ENCODE data around the gene LY6G6C. TPM values are rescaled to one million over a fixed set of nuclear protein-coding genes. Genes with fewer than 3 reads are reported as not detected.

Gene LY6G6C
- total RNA-seq, 1 donor from 2014 or later = 0.66 TPM

GRCh38 chr6:31713991-31714684 lies 7.4 kb downstream of the LY6G6C start:
- peak overlapping the region; percentile 31 for H3K27ac Mint-ChIP-seq (ENCODE audit: unreplicated experiment)
- DNase-seq (ENCODE audit: low read depth) (no peak), FAIRE-seq (no peak)
- no peak overlapping the region for H3K27ac ChIP-seq (ENCODE audit: low read depth, low read length)
- TF ChIP-seq EZH2 (IDR thresholded peaks at IDR 0.05; ENCODE audit: insufficient read depth, low read length) = no peak
- no peak for TF ChIP-seq CTCF (IDR thresholded peaks at IDR 0.05; ENCODE audit: insufficient read depth, low read depth, low read length)
- H2AFZ ChIP-seq (ENCODE audit: low read depth, low read length) = no peak overlapping the region
- H3K9me3 Mint-ChIP-seq (ENCODE audit: unreplicated experiment) = peaks cover 2% of the 10 kb centered on the region
- no peaks in the 10 kb centered on the region for H3K79me2 ChIP-seq (ENCODE audit: insufficient read depth, low read length)
- peaks cover 16% of the 10 kb centered on the region for H3K27me3 Mint-ChIP-seq (ENCODE audit: low read depth, unreplicated experiment)
- H3K4me1 Mint-ChIP-seq (ENCODE audit: low read depth, unreplicated experiment) = peaks cover 6% of the 10 kb centered on the region
- no peaks in the 10 kb centered on the region for H3K9me3 ChIP-seq (ENCODE audit: insufficient read depth, low read depth, low read length)
- H3K4me1 ChIP-seq (ENCODE audit: insufficient read depth, low read length) = no peaks in the 10 kb centered on the region
- H3K9ac ChIP-seq (ENCODE audit: low read length) = no peak overlapping the region
- no peak overlapping the region for H3K4me2 ChIP-seq (ENCODE audit: low read length)
- no peaks in the 10 kb centered on the region for H3K36me3 ChIP-seq (ENCODE audit: insufficient read depth, low read length)
- H3K36me3 Mint-ChIP-seq (ENCODE audit: low read depth, unreplicated experiment) = peaks cover 2% of the 10 kb centered on the region
- H4K20me1 ChIP-seq (ENCODE audit: insufficient read depth, low read length) = no peaks in the 10 kb centered on the region
- no peak overlapping the region for H3K4me3 Mint-ChIP-seq (ENCODE audit: unreplicated experiment)
- no peak overlapping the region for H3K4me3 ChIP-seq (ENCODE audit: insufficient read depth, low read depth, low read length)
- peaks cover 2% of the 10 kb centered on the region for H3K27me3 ChIP-seq (ENCODE audit: insufficient read depth, low read length)

- no peaks in the 10 kb centered on the region for H4K20me1 ChIP-seq (ENCODE audit: insufficient read depth, low read length)
- no peaks in the 10 kb centered on the region for H3K79me2 ChIP-seq (ENCODE audit: insufficient read depth, low read length)
- no peak overlapping the region for H3K9ac ChIP-seq (ENCODE audit: low read length)
- no peak overlapping the region for H3K4me3 ChIP-seq (ENCODE audit: insufficient read depth, low read depth, low read length)
- peaks cover 2% of the 10 kb centered on the region for H3K27me3 ChIP-seq (ENCODE audit: insufficient read depth, low read length)
- H2AFZ ChIP-seq (ENCODE audit: low read depth, low read length) = no peak overlapping the region
- H3K27ac Mint-ChIP-seq (ENCODE audit: unreplicated experiment) = no peak overlapping the region
- DNase-seq (ENCODE audit: low read depth) (no peak), FAIRE-seq (no peak)
- H3K36me3 ChIP-seq (ENCODE audit: insufficient read depth, low read length) = no peaks in the 10 kb centered on the region
- H3K27me3 Mint-ChIP-seq (ENCODE audit: low read depth, unreplicated experiment) = peaks cover 14% of the 10 kb centered on the region
- no peak overlapping the region for H3K4me3 Mint-ChIP-seq (ENCODE audit: unreplicated experiment)
- peaks cover 6% of the 10 kb centered on the region for H3K4me1 Mint-ChIP-seq (ENCODE audit: low read depth, unreplicated experiment)
- peaks cover under 1% of the 10 kb centered on the region for H3K9me3 Mint-ChIP-seq (ENCODE audit: unreplicated experiment)
- H3K4me2 ChIP-seq (ENCODE audit: low read length) = no peak overlapping the region
- H3K9me3 ChIP-seq (ENCODE audit: insufficient read depth, low read depth, low read length) = no peaks in the 10 kb centered on the region
- no peak for TF ChIP-seq EZH2 (IDR thresholded peaks at IDR 0.05; ENCODE audit: insufficient read depth, low read length)
- no peak for TF ChIP-seq CTCF (IDR thresholded peaks at IDR 0.05; ENCODE audit: insufficient read depth, low read depth, low read length)
- H3K27ac ChIP-seq (ENCODE audit: low read depth, low read length) = no peak overlapping the region
- H3K4me1 ChIP-seq (ENCODE audit: insufficient read depth, low read length) = no peaks in the 10 kb centered on the region
- H3K36me3 Mint-ChIP-seq (ENCODE audit: low read depth, unreplicated experiment) = peaks cover 2% of the 10 kb centered on the region
Observed at GRCh38 chr6:31713465-31713864, 8.1 kb downstream of the LY6G6C start.

GRCh38 chr6:31712296-31712695 lies 9.2 kb downstream of the LY6G6C start:
- no peak overlapping the region for H3K4me2 ChIP-seq (ENCODE audit: low read length)
- H3K27me3 ChIP-seq (ENCODE audit: insufficient read depth, low read length) = peaks cover 2% of the 10 kb centered on the region
- no peak overlapping the region for H2AFZ ChIP-seq (ENCODE audit: low read depth, low read length)
- H3K4me1 Mint-ChIP-seq (ENCODE audit: low read depth, unreplicated experiment) = peaks cover 6% of the 10 kb centered on the region
- H3K9me3 ChIP-seq (ENCODE audit: insufficient read depth, low read depth, low read length) = no peaks in the 10 kb centered on the region
- no peak overlapping the region for H3K9ac ChIP-seq (ENCODE audit: low read length)
- H3K79me2 ChIP-seq (ENCODE audit: insufficient read depth, low read length) = no peaks in the 10 kb centered on the region
- H3K4me3 Mint-ChIP-seq (ENCODE audit: unreplicated experiment) = no peak overlapping the region
- H4K20me1 ChIP-seq (ENCODE audit: insufficient read depth, low read length) = no peaks in the 10 kb centered on the region
- no peak overlapping the region for H3K27ac ChIP-seq (ENCODE audit: low read depth, low read length)
- peaks cover 15% of the 10 kb centered on the region for H3K27me3 Mint-ChIP-seq (ENCODE audit: low read depth, unreplicated experiment)
- H3K4me1 ChIP-seq (ENCODE audit: insufficient read depth, low read length) = no peaks in the 10 kb centered on the region
- no peak overlapping the region for H3K27ac Mint-ChIP-seq (ENCODE audit: unreplicated experiment)
- DNase-seq (ENCODE audit: low read depth) = no peak
- TF ChIP-seq EZH2 (IDR thresholded peaks at IDR 0.05; ENCODE audit: insufficient read depth, low read length) (no peak), CTCF (IDR thresholded peaks at IDR 0.05; ENCODE audit: insufficient read depth, low read depth, low read length) (no peak)
- H3K36me3 Mint-ChIP-seq (ENCODE audit: low read depth, unreplicated experiment) = peaks cover 2% of the 10 kb centered on the region
- no peaks in the 10 kb centered on the region for H3K36me3 ChIP-seq (ENCODE audit: insufficient read depth, low read length)
- H3K9me3 Mint-ChIP-seq (ENCODE audit: unreplicated experiment) = no peaks in the 10 kb centered on the region
- no peak for FAIRE-seq
- H3K4me3 ChIP-seq (ENCODE audit: insufficient read depth, low read depth, low read length) = no peak overlapping the region

All from astrocyte (in vitro differentiated cells and primary cell).